Right kidney (tissue), 9 donors: Measurements from ENCODE around the gene FAM107B.
"Not testable (repeated sequence)": the region's sequence is repeated elsewhere in the genome, so short reads cannot be mapped to it uniquely, and the experiment has no call there.

ENCODE experiments used
- DNase-seq: peaks from one replicate; pipeline ENCODE4 v3.0.0-alpha.2; 2016
- long read RNA-seq, 8 donors: transcript quantifications; one replicate each; lab custom pipeline, GENCODE V29; 2026

Gene FAM107B
- long read RNA-seq, donor 1, transcript FAM107B-211 (4 exons, 2,633 nt) = major isoform, 26 of 30 reads
- long read RNA-seq, donor 1, partial matches to known transcripts = 0 of 30 reads
- long read RNA-seq, donor 1, other reads (novel, unspliced or antisense) = 0 of 30 reads
- long read RNA-seq, donor 2, transcript FAM107B-211 (4 exons, 2,633 nt) = major isoform, 13 of 15 reads
- long read RNA-seq, donor 2, partial matches to known transcripts = 0 of 15 reads
- long read RNA-seq, donor 2, other reads (novel, unspliced or antisense) = 0 of 15 reads
- long read RNA-seq, donor 3, transcript FAM107B-211 (4 exons, 2,633 nt) = major isoform, 23 of 30 reads
- long read RNA-seq, donor 3, partial matches to known transcripts = 5 of 30 reads
- long read RNA-seq, donor 3, other reads (novel, unspliced or antisense) = 0 of 30 reads
- long read RNA-seq, donor 4, transcript FAM107B-211 (4 exons, 2,633 nt) = major isoform, 13 of 21 reads
- long read RNA-seq, donor 4, partial matches to known transcripts = 5 of 21 reads
- long read RNA-seq, donor 4, other reads (novel, unspliced or antisense) = 0 of 21 reads
- long read RNA-seq, donor 5, transcript FAM107B-205 (5 exons, 2,374 nt) = minor isoform, 5 of 84 reads
- long read RNA-seq, donor 5, transcript FAM107B-211 (4 exons, 2,633 nt) = major isoform, 19 of 84 reads
- long read RNA-seq, donor 5, partial matches to known transcripts = 37 of 84 reads
- long read RNA-seq, donor 5, other reads (novel, unspliced or antisense) = 21 of 84 reads
- long read RNA-seq, donor 6, transcript FAM107B-211 (4 exons, 2,633 nt) = major isoform, 17 of 21 reads
- long read RNA-seq, donor 6, partial matches to known transcripts = 0 of 21 reads
- long read RNA-seq, donor 6, other reads (novel, unspliced or antisense) = 0 of 21 reads
- long read RNA-seq, donor 7, transcript FAM107B-211 (4 exons, 2,633 nt) = major isoform, 18 of 29 reads
- long read RNA-seq, donor 7, transcript FAM107B-205 (5 exons, 2,374 nt) = minor isoform, 6 of 29 reads
- long read RNA-seq, donor 7, transcript FAM107B-216 (2 exons, 568 nt) = minor isoform, 5 of 29 reads
- long read RNA-seq, donor 7, partial matches to known transcripts = 0 of 29 reads
- long read RNA-seq, donor 7, other reads (novel, unspliced or antisense) = 0 of 29 reads
- long read RNA-seq, donor 8, transcript FAM107B-211 (4 exons, 2,633 nt) = major isoform, 23 of 32 reads
- long read RNA-seq, donor 8, transcript FAM107B-205 (5 exons, 2,374 nt) = minor isoform, 7 of 32 reads
- long read RNA-seq, donor 8, partial matches to known transcripts = 0 of 32 reads
- long read RNA-seq, donor 8, other reads (novel, unspliced or antisense) = 0 of 32 reads

GRCh38 chr10:14774797-14775196 lies at the start of gene FAM107B:
Gene FAM107B (minus strand): TSS chr10:14774897. CDS start chr10:14774663, 234 bp downstream.
- DNase-seq = no peak

- DNase-seq = no peak
Measured at GRCh38 chr10:14823966-14824365, 49.3 kb upstream of the FAM107B start.

- DNase-seq = no peak
Measured at GRCh38 chr10:14822879-14823755, 48.4 kb upstream of the FAM107B start.

GRCh38 chr10:14821635-14822375 lies 47.1 kb upstream of the FAM107B start:
- DNase-seq = no peak

GRCh38 chr10:14820775-14821154 lies 46.1 kb upstream of the FAM107B start:
- no peak for DNase-seq

- no peak for DNase-seq
Measured at GRCh38 chr10:14820010-14820774, 45.5 kb upstream of the FAM107B start.

GRCh38 chr10:14816717-14817116 lies 42.0 kb upstream of the FAM107B start:
- not testable (repeated sequence) for DNase-seq

GRCh38 chr10:14815681-14816080 lies 41.0 kb upstream of the FAM107B start:
- DNase-seq = no peak

- no peak for DNase-seq
Measured at GRCh38 chr10:14812271-14812670, 37.6 kb upstream of the FAM107B start.

- DNase-seq = no peak
Measured at GRCh38 chr10:14810969-14811953, 36.6 kb upstream of the FAM107B start.

GRCh38 chr10:14806318-14806717 lies 31.6 kb upstream of the FAM107B start:
- DNase-seq = no peak

GRCh38 chr10:14803827-14804226 lies 29.1 kb upstream of the FAM107B start:
- no peak for DNase-seq

- DNase-seq = no peak
Measured at GRCh38 chr10:14801723-14802122, 27.0 kb upstream of the FAM107B start.

GRCh38 chr10:14800397-14800796 lies 25.7 kb upstream of the FAM107B start:
- DNase-seq = no peak

GRCh38 chr10:14798636-14799035 lies 23.9 kb upstream of the FAM107B start:
- no peak for DNase-seq

GRCh38 chr10:14787938-14788337 lies 13.2 kb upstream of the FAM107B start:
- no peak for DNase-seq

GRCh38 chr10:14784459-14785055 lies 9.9 kb upstream of the FAM107B start:
- no peak for DNase-seq
